ENCODE data around the gene FBXO3. TPM values are rescaled to one million over a fixed set of nuclear protein-coding genes. Genes with fewer than 3 reads are reported as not detected.
A peak's percentile ranks its signal among the peaks of the same experiment; 100 is the strongest.

Gene FBXO3
- total RNA-seq, 2 donors from 2014 or later, result 12.8 to 15.0 TPM

DNA sequence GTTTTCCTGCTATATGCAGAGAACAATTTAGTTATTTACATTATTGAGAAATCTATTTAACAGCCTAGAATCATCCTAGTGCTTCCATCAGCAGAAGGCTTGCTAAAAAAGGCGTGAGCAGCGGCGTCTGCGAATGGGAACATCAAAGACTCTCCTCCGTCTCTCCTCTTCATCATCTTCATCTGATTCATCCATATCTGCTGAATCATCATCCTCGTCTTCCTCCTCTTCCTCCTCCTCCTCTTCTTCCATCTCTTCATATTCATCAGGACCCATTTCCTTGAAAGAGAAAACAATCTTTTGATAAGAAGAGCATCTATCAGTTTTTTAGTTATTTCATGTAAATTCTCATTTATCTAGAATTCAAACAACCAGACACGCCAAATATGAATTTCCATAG lies 32.5 kb downstream of the FBXO3 start:
- Mint-ChIP-seq H3K27me3 (ENCODE audit: insufficient read depth) (peaks cover 5% of the 10 kb centered on the region), H3K4me1 (peaks cover 14% of the 10 kb centered on the region), H3K27ac (no peak overlapping the region), H3K36me3 (ENCODE audit: low read depth) (no peaks in the 10 kb centered on the region), H3K9me3 (peaks cover 3% of the 10 kb centered on the region), H3K4me3 (no peak overlapping the region)
- Histone ChIP-seq H3K4me3 (ENCODE audit: low read length) (no peak overlapping the region), H3K4me1 (ENCODE audit: control insufficient read depth, insufficient read depth, low read length) (peaks cover 2% of the 10 kb centered on the region), H3K36me3 (ENCODE audit: control insufficient read depth, insufficient read depth, low read length) (peaks cover 3% of the 10 kb centered on the region), H3K27ac (ENCODE audit: low read depth, low read length) (no peak overlapping the region), H3K27me3 (ENCODE audit: control insufficient read depth, insufficient read depth, low read length, poor library complexity, severe bottlenecking) (no peaks in the 10 kb centered on the region), H3K9me3 (ENCODE audit: control insufficient read depth, low read length) (no peaks in the 10 kb centered on the region), H3K9ac (ENCODE audit: extremely low read depth, low read length, poor library complexity, severe bottlenecking) (no peak overlapping the region)
- WGBS, 2 experiments (ENCODE audit: insufficient coverage in 1 of 2, insufficient read length in 1 of 2), result 94 to 95% methylated on average over 6 to 7 of the region's 7 CpGs
- TF ChIP-seq, protein P1, sequence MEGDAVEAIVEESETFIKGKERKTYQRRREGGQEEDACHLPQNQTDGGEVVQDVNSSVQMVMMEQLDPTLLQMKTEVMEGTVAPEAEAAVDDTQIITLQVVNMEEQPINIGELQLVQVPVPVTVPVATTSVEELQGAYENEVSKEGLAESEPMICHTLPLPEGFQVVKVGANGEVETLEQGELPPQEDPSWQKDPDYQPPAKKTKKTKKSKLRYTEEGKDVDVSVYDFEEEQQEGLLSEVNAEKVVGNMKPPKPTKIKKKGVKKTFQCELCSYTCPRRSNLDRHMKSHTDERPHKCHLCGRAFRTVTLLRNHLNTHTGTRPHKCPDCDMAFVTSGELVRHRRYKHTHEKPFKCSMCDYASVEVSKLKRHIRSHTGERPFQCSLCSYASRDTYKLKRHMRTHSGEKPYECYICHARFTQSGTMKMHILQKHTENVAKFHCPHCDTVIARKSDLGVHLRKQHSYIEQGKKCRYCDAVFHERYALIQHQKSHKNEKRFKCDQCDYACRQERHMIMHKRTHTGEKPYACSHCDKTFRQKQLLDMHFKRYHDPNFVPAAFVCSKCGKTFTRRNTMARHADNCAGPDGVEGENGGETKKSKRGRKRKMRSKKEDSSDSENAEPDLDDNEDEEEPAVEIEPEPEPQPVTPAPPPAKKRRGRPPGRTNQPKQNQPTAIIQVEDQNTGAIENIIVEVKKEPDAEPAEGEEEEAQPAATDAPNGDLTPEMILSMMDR (conservative IDR thresholded peaks at IDR 0.05), result no peak
- no peak for DNase-seq

DNA sequence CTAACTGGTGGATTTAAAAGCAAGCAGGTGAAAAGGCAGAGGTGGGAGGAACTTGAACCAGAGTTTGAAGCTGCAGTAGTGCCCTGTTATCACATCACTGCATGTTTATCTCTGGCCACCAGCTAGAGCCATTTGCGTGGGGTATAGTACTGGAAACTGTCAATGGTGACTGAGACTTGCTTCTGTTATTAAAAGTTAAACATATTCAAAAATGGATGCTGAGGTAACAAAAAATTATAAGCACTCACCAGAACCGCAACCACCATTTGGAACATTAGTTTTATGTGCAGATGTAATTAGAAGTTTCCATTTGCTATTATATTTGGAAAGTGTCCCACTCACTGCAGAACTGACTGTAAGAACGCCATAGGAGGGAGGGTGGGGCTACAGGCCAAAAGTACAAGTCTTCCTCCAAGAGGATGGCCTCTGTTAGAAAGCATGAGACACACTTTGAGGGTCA lies 36.9 kb downstream of the FBXO3 start:
- H3K4me3 ChIP-seq (ENCODE audit: low read length), result no peak overlapping the region
- H3K4me3 Mint-ChIP-seq, result no peak overlapping the region
- H3K27ac ChIP-seq (ENCODE audit: low read depth, low read length), result no peak overlapping the region
- TF ChIP-seq, protein P1 (conservative IDR thresholded peaks at IDR 0.05), result no peak
- peaks cover 5% of the 10 kb centered on the region for H3K27me3 Mint-ChIP-seq (ENCODE audit: insufficient read depth)
- 86 to 100% methylated on average over 1 to 3 of the region's 3 CpGs for WGBS, 2 experiments (ENCODE audit: insufficient coverage in 1 of 2, insufficient read length in 1 of 2)
- H3K27me3 ChIP-seq (ENCODE audit: control insufficient read depth, insufficient read depth, low read length, poor library complexity, severe bottlenecking), result no peaks in the 10 kb centered on the region
- no peak overlapping the region for H3K27ac Mint-ChIP-seq
- no peak for DNase-seq
- peaks cover 6% of the 10 kb centered on the region for H3K36me3 Mint-ChIP-seq (ENCODE audit: low read depth)
- H3K9me3 ChIP-seq (ENCODE audit: control insufficient read depth, low read length), result no peaks in the 10 kb centered on the region
- H3K4me1 Mint-ChIP-seq, result peaks cover 20% of the 10 kb centered on the region
- no peak overlapping the region for H3K9ac ChIP-seq (ENCODE audit: extremely low read depth, low read length, poor library complexity, severe bottlenecking)
- H3K36me3 ChIP-seq (ENCODE audit: control insufficient read depth, insufficient read depth, low read length), result peaks cover 6% of the 10 kb centered on the region
- H3K4me1 ChIP-seq (ENCODE audit: control insufficient read depth, insufficient read depth, low read length), result peaks cover 9% of the 10 kb centered on the region
- H3K9me3 Mint-ChIP-seq, result peaks cover 3% of the 10 kb centered on the region

DNA sequence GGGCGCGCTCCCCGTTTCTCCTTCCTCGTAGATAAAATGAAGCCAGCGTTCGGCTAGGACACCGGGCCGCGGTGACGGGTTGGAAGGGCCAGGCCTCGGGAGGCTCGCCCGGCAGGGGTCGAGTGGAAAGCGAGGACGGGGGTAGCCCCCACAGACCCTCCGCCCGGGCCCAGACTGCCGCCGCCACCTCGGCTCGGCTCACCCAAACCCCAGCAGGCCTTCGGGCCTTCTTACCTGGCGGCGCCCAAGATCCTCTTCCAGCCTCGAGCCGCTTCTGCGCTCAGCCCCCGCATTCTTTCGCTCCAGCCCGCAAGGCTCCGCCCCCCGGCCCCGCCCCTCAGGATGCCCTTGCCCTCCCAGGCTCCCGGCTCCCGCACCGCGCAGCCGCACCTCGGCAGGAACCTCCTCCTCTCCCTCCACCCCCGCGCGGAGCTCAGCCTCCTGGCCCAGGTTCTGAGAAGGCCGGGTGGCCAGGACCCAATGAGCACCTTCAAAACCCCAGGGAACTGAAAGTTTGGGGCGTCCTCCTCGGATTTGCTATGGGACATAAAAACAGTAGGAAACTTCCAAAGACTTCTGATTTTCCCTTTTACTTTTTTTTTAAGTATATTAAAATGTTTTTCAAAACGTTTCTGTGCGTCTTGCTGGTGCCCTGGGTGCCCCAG lies 38.0 kb downstream of the FBXO3 start, which contains the start of gene CD59:
TSS of gene CD59 (minus strand) at position 276 of the 665 bp plus-strand sequence. CDS start 13,978 bp downstream, outside the sequence.
- Mint-ChIP-seq H3K27ac (peak within 1 kb of the TSS; percentile 88), H3K4me1 (peaks cover 22% of the 10 kb centered on the region), H3K4me3 (peak within 1 kb of the TSS; percentile 80), H3K36me3 (ENCODE audit: low read depth) (peaks cover 6% of the 10 kb centered on the region), H3K27me3 (ENCODE audit: insufficient read depth) (peaks cover 5% of the 10 kb centered on the region), H3K9me3 (peaks cover 3% of the 10 kb centered on the region)
- H3K27ac ChIP-seq (ENCODE audit: low read depth, low read length), result no peak within 1 kb of the TSS
- no peaks in the 10 kb centered on the region for H3K9me3 ChIP-seq (ENCODE audit: control insufficient read depth, low read length)
- 2 to 3% methylated on average over 8 to 48 of the region's 48 CpGs for WGBS, 2 experiments (ENCODE audit: insufficient coverage in 1 of 2, insufficient read length in 1 of 2)
- H3K4me1 ChIP-seq (ENCODE audit: control insufficient read depth, insufficient read depth, low read length), result peaks cover 9% of the 10 kb centered on the region
- peak within 1 kb of the TSS; percentile 88 for H3K4me3 ChIP-seq (ENCODE audit: low read length)
- DNase-seq, result peak; percentile 99
- H3K36me3 ChIP-seq (ENCODE audit: control insufficient read depth, insufficient read depth, low read length), result peaks cover 6% of the 10 kb centered on the region
- peak within 1 kb of the TSS; percentile 87 for H3K9ac ChIP-seq (ENCODE audit: extremely low read depth, low read length, poor library complexity, severe bottlenecking)
- TF ChIP-seq, protein P1 (conservative IDR thresholded peaks at IDR 0.05), result no peak
- no peaks in the 10 kb centered on the region for H3K27me3 ChIP-seq (ENCODE audit: control insufficient read depth, insufficient read depth, low read length, poor library complexity, severe bottlenecking)

All from endodermal cell (in vitro differentiated cells).